Activated CD4-positive, CD25-positive, alpha-beta regulatory T cell treated with anti-CD3 and anti-CD28 coated beads, Interleukin-2, amount 50 U/mL, for 72 hours (primary cell): ENCODE measurements around the gene FADD.
A peak's percentile ranks its signal among the peaks of the same experiment; 100 is the strongest.

Source experiments
- DNase-seq: peaks from one replicate; pipeline ENCODE4 v3.0.0; 2021

FADD gene

DNA sequence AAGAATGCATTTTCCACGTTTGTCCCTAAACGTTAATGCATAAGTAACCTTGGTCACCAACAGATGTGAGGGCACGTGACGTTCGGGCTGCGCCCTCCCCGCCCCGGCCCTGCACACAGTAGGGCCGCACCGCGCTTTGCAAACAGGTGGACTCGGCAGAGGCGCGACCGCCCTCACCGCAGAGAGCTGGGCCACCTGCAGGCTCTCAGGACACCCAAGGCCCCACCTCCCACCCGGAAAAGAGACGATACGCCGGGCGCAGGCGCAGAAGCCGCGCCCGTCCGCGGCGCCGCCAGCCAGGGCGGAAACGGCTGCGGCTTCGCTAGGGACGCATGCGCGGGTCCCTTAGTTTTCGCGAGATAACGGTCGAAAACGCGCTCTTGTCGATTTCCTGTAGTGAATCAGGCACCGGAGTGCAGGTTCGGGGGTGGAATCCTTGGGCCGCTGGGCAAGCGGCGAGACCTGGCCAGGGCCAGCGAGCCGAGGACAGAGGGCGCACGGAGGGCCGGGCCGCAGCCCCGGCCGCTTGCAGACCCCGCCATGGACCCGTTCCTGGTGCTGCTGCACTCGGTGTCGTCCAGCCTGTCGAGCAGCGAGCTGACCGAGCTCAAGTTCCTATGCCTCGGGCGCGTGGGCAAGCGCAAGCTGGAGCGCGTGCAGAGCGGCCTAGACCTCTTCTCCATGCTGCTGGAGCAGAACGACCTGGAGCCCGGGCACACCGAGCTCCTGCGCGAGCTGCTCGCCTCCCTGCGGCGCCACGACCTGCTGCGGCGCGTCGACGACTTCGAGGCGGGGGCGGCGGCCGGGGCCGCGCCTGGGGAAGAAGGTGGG lies at the start of gene FADD:
Gene FADD (plus strand): TSS at position 377 of the 831 bp plus-strand sequence. CDS start 164 bp downstream, at position 541.
- peak; percentile 86 for DNase-seq

DNA sequence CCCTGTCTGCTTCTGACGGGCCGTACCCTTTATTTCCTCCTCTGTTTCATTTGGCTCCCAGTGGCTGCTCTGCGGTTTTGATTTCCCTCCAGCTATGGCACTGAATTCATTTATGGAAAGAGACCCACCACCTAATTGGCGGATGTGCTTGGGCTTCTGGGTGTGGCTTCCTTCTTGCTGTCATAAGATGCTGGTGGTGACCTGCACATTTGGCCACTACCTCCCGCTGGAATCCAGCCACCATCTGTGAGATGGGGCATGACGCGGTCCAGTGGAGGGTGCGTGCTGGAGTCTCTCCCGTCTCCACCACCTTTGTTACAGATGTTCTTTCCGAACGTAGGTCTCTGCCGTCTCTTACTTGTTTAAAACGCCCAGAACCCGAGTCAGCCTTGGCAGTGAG lies 47.7 kb upstream of the FADD start:
- no peak for DNase-seq

DNA sequence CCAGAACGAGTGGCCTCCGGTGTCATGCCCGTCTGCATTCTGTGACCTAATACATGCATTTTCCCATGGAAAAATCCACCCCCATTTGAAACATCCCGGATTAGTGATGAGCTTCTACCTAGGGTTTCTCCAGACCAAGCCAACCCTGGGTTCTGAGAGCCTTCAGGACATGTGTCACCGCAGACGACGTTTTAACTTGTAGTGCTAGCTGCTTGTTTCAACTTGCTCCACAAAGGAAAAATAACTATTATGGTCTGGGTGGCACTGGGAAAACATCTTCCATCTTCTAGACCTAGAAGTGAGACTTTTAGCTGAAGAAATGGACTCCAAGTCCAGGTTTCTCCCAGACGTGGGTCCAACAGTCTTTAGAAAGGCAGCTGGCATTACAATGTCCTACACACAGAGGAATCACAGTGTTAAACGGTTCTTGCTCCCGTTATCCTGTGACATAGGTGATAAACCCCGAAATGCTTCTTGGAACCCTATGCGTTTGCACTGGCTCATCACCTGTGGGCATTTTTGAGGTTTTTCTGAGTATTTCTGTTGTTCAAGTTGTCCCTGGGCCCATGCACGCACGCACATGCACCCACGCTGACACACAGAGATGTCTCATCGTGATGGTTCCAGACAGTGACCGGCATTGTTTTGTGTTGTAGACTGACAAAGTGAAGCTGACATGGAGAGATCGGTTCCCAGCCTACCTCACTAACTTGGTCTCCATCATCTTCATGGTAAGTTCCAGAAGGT lies 46.6 kb upstream of the FADD start:
- no peak for DNase-seq

GRCh38 chr11:70158201-70158600 lies 44.9 kb upstream of the FADD start:
- no peak for DNase-seq

DNA sequence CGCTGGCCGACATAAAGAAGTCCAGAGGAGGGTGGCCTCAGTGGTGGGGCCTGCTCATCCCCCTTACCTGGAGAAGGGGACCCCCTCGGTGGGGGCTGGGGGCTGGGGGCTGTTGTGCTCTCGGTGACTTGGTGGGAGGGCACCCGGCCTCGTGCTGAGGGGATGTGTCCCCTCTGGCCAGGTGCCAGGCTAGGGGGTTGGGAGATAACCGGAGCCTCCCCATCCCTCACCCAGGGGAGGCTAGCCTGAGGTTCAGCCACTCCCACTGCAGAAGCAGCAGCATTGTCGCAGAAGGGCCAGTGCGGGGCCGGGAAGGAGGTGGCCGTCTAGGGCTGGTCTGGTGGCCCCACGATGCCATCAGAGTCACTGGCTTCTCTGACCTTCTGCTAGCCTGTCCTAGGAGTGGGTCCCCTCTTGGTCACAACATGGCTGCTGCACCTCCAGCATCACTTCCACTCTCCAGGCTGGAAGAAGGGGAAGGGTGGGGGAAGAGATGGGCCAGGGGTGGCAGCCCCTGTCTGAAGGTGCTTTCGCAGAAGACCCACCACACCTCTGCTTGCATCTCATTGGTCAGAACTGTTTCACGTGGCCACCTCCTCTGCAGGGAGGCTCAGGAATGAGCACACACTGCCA lies 44.2 kb upstream of the FADD start:
- DNase-seq = no peak

DNA sequence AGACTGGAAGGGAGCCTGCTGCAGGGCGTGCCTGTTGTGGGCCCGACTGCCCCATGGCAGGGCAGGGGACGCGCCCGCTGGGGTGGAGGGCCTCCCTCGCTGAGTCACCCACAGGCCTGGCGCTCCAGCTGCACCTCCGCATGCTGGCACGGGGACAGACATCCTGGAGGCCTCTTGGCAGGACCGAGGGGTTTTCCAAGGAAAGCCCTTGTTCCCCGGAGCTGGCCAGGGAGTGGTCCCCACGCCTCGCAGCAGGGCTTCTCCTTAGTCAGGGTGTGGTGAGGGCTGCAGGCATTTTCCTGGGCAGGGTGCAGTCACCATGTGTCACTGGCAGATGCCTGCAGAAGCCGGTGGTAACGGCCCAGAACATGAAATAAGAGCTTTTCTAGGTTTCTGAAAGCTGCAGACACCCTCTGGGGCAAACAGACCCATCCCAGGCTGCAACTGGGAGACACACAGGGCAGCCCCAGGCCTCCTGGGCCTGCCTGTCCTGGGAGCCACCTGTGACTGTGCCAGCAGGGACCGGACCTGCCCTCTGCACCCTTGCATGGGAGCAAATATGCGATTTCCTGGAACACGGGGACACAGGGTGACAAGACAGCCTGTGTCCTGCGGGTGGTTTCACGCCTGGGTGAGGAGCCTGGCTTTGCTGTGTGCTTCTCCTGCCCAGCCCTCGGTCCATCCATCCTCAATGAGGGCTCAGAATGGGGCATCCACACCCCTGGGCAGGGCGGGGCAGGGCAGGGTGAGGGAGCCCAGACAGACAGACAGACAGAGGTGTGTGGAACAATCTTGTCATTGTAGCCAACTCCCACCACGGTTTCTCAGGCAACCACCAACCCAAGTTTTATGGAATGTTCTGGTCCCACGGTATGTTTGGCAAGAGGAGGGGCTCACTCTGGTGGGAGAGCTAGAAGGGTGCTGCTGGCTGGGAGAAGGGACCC lies 43.2 kb upstream of the FADD start:
- DNase-seq = no peak

- DNase-seq = no peak
Measured at GRCh38 chr11:70161043-70161625, 42.0 kb upstream of the FADD start.

GRCh38 chr11:70164705-70165104 lies 38.4 kb upstream of the FADD start:
- DNase-seq = no peak

DNA sequence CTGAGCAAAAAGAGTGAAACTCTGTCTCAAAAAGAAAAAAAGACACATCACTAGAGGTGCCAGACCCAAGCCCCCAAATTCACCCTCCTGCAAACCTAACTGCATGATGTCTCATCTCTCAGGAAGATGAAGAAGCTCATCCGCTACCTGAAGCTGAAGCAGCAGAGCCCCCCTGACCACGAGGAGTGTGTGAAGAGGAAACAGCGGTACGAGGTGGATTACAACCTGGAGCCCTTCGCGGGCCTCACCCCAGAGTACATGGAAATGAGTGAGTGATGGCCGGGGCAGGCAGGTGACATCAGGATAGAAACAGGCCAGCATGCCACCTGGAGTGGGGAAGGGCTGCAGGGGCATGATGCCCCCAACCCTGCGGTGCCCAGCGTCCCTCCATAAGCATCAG lies 36.0 kb upstream of the FADD start:
- no peak for DNase-seq

DNA sequence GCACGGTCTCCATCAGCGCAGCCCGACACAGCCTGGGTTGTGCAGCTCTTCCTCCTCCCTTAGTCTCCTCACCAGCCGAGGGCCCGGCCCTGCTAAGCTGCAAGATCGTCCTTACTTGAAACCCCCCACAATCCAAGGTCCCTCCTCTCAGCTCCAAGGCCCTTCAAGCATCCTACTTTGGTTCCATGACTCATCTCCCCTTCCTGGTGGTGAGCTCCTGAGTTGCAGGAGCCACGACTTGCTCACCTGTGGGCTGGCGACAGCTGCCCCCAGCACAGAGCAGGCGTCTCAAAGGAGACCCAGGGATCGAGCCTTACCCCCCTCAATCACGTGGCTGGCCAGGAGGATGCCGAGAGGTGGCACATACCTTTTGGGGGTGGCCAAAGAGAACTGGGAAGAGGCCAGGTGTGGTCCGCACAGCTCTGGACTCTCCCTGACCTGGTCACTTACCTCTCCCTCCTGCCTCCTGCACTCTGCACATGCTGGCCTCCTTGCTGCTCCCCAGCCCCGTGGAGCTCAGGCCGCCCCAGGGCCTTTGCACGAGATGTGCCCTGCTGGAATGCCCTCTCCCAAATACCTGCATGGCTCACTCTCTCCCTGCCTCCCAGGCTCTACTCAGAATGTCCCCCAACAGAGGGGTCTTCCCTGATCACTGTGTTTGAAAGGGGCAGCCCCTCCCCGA lies 35.2 kb upstream of the FADD start:
- no peak for DNase-seq

DNA sequence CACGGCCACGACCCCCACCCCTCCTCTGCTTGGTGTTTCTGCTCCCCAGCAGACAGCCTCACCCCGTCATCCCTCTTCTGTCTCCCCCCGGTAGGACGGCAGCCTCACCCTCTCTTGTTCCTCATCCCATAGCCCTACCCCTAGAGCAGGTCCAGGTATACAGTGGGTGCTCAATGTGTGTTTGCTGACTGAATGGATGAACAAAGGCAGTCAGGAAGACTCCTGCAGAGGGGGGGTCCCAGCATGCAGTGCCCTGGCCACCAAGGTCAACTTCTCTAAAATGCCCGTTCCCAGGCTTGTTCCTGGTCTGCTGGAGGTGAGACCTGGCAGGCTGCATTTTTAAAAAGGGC lies 34.7 kb upstream of the FADD start:
- DNase-seq = no peak

GRCh38 chr11:70169127-70169526 lies 34.0 kb upstream of the FADD start:
- DNase-seq = no peak

- no peak for DNase-seq
Measured at GRCh38 chr11:70169632-70170031, 33.5 kb upstream of the FADD start.

- DNase-seq = no peak
Measured at GRCh38 chr11:70170596-70171210, 32.4 kb upstream of the FADD start.

GRCh38 chr11:70173018-70173417 lies 30.1 kb upstream of the FADD start:
- no peak for DNase-seq

- DNase-seq = no peak
Measured at GRCh38 chr11:70174547-70175235, 28.4 kb upstream of the FADD start.

- no peak for DNase-seq
Measured at GRCh38 chr11:70175236-70175698, 27.8 kb upstream of the FADD start.

DNA sequence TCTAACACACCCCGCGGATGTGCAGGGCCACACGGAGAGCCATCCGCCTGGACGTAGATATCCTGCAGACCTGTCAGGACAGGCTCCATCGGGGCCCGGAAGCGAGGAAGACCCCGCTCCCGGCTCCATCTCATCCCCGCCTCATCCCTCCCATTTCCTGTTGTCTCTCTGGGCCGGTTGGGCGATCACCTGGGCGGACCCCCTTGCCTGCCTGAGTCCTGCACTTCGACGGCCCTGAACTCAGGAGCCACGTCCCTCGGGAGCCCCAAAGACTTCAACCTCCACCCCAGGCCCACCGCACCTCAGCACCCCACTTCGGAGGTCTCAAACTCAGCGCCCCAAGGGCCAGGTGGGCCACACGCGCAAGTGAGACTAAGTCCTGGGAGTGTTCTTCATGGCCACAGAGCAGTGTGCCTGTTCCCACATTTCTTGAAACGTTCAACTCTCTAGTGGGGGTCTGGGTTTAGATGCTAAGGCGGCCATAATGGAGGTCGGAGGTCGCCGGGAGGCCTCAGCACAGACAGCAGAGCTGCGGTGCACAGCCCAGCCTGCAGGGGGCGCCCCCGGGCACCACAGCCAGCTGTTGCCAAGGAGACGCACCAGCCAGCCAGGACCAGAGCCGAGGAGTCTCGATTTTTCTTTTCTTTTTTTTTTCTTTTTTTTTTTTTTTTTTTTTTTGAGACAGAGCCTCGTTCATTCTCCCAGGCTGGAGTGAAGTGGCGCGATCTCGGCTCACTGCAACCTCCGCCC lies 26.0 kb upstream of the FADD start:
- DNase-seq = peak; percentile 66

DNA sequence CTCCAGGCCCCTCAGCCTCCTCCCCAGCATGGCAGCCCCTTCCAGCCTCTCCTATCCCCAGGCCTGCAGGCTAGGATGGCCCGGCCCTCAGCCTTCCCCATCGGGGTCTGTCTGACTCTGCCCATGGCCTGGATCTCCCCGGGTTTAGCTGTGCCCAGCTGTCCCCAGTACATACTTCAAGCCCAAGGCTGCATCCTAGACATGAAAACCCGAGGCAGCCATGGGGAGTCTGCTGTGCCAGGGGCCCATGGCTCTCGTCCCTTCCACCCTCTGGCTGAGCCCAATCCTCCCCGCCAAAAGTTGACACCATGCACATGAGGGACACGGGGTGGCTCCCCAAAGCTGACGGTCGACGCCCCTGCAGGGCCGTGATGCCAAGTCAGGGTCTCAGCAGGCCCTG lies 22.2 kb upstream of the FADD start:
- no peak for DNase-seq

DNA sequence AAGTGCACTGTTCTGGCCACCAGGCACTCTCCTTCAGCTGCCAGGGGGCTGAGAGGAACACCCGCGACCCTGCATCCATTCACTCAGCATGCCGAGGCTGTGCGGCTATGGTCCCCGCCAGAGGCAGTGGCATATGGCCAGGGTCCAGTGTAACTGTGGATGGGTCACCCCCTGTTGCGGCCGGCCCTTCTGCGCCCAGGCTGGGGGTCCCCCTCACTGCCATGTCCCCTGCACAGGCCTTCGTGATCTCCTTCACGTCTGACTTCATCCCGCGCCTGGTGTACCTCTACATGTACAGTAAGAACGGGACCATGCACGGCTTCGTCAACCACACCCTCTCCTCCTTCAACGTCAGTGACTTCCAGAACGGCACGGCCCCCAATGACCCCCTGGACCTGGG lies 20.8 kb upstream of the FADD start:
- no peak for DNase-seq
